ENCODE measurements around the gene RGMB. TPM values are rescaled to one million over a fixed set of nuclear protein-coding genes. Genes with fewer than 3 reads are reported as not detected.
"Not testable (repeated sequence)": the region's sequence is repeated elsewhere in the genome, so short reads cannot be mapped to it uniquely, and the experiment has no call there.

The RGMB gene
- total and polyA plus RNA-seq, 2 donors (not counting 1 experiment from before 2014, with no cell fraction given), result 14.7 to 18.3 TPM

GRCh38 chr5:98749046-98749445, 24.4 kb upstream of the RGMB start:
- POLR2A ChIA-PET, result no interaction called here
- no CpG with 5 or more reads among the region's 1 CpG for WGBS (ENCODE audit: insufficient coverage)
- intact Hi-C loops (cut with micrococcal nuclease), result no loop called here
- H3K36me3 ChIP-seq (replicated peaks in 1 of 2; ENCODE audit: control extremely low read depth in 1 of 2, control insufficient read depth in 1 of 2, extremely low read depth in 1 of 2, insufficient read depth in 2 of 2, low read length in 1 of 2), result no peaks in the 10 kb centered on the region
- no peak for ATAC-seq (ENCODE audit: low read depth)
- Mint-ChIP-seq H3K9me3 (ENCODE audit: insufficient read depth) (no peaks in the 10 kb centered on the region), H3K4me1 (no peaks in the 10 kb centered on the region), H3K27me3 (peaks cover 33% of the 10 kb centered on the region), H3K4me3 (no peak overlapping the region), H3K27ac (no peak overlapping the region)
- H2AFZ ChIP-seq (ENCODE audit: insufficient read depth, low read depth, low read length, poor library complexity, severe bottlenecking), result no peak overlapping the region
- TF ChIP-seq, protein P1, sequence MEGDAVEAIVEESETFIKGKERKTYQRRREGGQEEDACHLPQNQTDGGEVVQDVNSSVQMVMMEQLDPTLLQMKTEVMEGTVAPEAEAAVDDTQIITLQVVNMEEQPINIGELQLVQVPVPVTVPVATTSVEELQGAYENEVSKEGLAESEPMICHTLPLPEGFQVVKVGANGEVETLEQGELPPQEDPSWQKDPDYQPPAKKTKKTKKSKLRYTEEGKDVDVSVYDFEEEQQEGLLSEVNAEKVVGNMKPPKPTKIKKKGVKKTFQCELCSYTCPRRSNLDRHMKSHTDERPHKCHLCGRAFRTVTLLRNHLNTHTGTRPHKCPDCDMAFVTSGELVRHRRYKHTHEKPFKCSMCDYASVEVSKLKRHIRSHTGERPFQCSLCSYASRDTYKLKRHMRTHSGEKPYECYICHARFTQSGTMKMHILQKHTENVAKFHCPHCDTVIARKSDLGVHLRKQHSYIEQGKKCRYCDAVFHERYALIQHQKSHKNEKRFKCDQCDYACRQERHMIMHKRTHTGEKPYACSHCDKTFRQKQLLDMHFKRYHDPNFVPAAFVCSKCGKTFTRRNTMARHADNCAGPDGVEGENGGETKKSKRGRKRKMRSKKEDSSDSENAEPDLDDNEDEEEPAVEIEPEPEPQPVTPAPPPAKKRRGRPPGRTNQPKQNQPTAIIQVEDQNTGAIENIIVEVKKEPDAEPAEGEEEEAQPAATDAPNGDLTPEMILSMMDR (IDR thresholded peaks at IDR 0.05), result no peak
- TF ChIP-seq EZH2 (IDR thresholded peaks at IDR 0.05; ENCODE audit: borderline replicate concordance, insufficient read depth, low read depth, low read length, poor library complexity, severe bottlenecking), result no peak
- H4K20me1 ChIP-seq (ENCODE audit: control insufficient read depth, insufficient read depth, low read length, poor library complexity, severe bottlenecking), result no peaks in the 10 kb centered on the region
- H3K9ac ChIP-seq (ENCODE audit: low read length), result no peak overlapping the region
- no peak overlapping the region for H3K4me3 ChIP-seq (ENCODE audit: control extremely low read depth in 1 of 5, extremely low read depth in 1 of 5, insufficient read depth in 1 of 5, low read depth in 2 of 5, low read length in 4 of 5)
- CTCF ChIA-PET, result interaction anchor here (0.7 kb wide), 1 partner anchor 20 kb away, joined by 3 read pairs; no protein-coding TSS in a partner anchor
- no peaks in the 10 kb centered on the region for H3K4me1 ChIP-seq (ENCODE audit: control insufficient read depth in 2 of 2, insufficient read depth in 2 of 2, low read length in 2 of 2)
- DNase-seq, result no peak
- H3K79me2 ChIP-seq (ENCODE audit: control insufficient read depth, insufficient read depth, low read length), result no peaks in the 10 kb centered on the region
- no peak overlapping the region for H3K27ac ChIP-seq (ENCODE audit: low read length in 2 of 2)
- no peaks in the 10 kb centered on the region for H3K27me3 ChIP-seq (replicated peaks in 1 of 4; ENCODE audit: control extremely low read depth in 1 of 4, control insufficient read depth in 3 of 4, insufficient read depth in 4 of 4, low read length in 3 of 4)
- peaks cover 0 to 5% (median 3%) of the 10 kb centered on the region in 3 donors for H3K9me3 ChIP-seq (ENCODE audit: control extremely low read depth in 1 of 3, control insufficient read depth in 2 of 3, insufficient read depth in 1 of 3, low read length in 2 of 3)
- no peak overlapping the region for H3K4me2 ChIP-seq (replicated peaks; ENCODE audit: low read depth, low read length, poor library complexity, severe bottlenecking)

GRCh38 chr5:98750693-98751092, 22.8 kb upstream of the RGMB start:
- H3K9ac ChIP-seq (ENCODE audit: low read length), result no peak overlapping the region
- DNase-seq, result peak; percentile 15
- CTCF ChIA-PET, result interaction anchor here (0.5 to 1.2 kb wide), 2 partner anchors 17 to 654 kb away, joined by 4 to 5 read pairs; no protein-coding TSS in a partner anchor

DNA sequence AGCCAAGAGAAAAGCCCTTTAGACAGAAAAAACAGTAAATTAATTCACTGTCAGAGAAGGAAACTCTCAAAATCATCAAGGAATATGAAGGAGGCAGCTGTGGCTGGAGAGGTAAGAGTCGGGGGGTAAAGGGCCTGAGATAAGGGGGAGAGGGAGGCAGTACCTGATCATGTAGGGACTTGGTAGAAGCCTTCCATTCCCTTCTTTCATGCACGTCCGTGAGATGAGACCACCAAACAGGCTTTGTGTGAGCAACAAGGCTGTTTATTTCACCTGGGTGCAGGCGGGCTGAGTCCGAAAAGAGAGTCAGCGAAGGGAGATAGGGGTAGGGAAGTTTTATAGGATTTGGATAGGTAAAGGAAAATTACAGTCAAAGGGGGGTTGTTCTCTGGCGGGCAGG, 21.1 kb upstream of the RGMB start:
- ATAC-seq (ENCODE audit: low read depth); H4K20me1 ChIP-seq (ENCODE audit: control insufficient read depth, insufficient read depth, low read length, poor library complexity, severe bottlenecking); H3K27me3 ChIP-seq (replicated peaks in 1 of 4; ENCODE audit: control extremely low read depth in 1 of 4, control insufficient read depth in 3 of 4, insufficient read depth in 4 of 4, low read length in 3 of 4); intact Hi-C loops (cut with micrococcal nuclease); H3K27ac Mint-ChIP-seq; H3K4me2 ChIP-seq (replicated peaks; ENCODE audit: low read depth, low read length, poor library complexity, severe bottlenecking); H3K4me1 ChIP-seq (ENCODE audit: control insufficient read depth in 2 of 2, insufficient read depth in 2 of 2, low read length in 2 of 2); H3K4me3 Mint-ChIP-seq; H3K79me2 ChIP-seq (ENCODE audit: control insufficient read depth, insufficient read depth, low read length); DNase-seq; H3K9me3 ChIP-seq (ENCODE audit: control extremely low read depth in 1 of 3, control insufficient read depth in 2 of 3, insufficient read depth in 1 of 3, low read length in 2 of 3); POLR2A ChIA-PET; H3K27ac ChIP-seq (ENCODE audit: low read length in 2 of 2); H3K4me1 Mint-ChIP-seq; CTCF ChIA-PET; H3K9me3 Mint-ChIP-seq (ENCODE audit: insufficient read depth); H3K9ac ChIP-seq (ENCODE audit: low read length); H3K4me3 ChIP-seq (ENCODE audit: control extremely low read depth in 1 of 5, extremely low read depth in 1 of 5, insufficient read depth in 1 of 5, low read depth in 2 of 5, low read length in 4 of 5); H2AFZ ChIP-seq (ENCODE audit: insufficient read depth, low read depth, low read length, poor library complexity, severe bottlenecking); H3K36me3 ChIP-seq (replicated peaks in 1 of 2; ENCODE audit: control extremely low read depth in 1 of 2, control insufficient read depth in 1 of 2, extremely low read depth in 1 of 2, insufficient read depth in 2 of 2, low read length in 1 of 2): not testable (repeated sequence)
- peaks cover 31% of the 10 kb centered on the region for H3K27me3 Mint-ChIP-seq
- 100% methylated on average over 4 of the region's 7 CpGs for WGBS (ENCODE audit: insufficient coverage)

More at GRCh38 chr5:98750693-98751092, 22.8 kb upstream of the RGMB start:
- Histone ChIP-seq H3K4me1 (ENCODE audit: control insufficient read depth in 2 of 2, insufficient read depth in 2 of 2, low read length in 2 of 2) (no peaks in the 10 kb centered on the region), H3K27me3 (replicated peaks in 1 of 4; ENCODE audit: control extremely low read depth in 1 of 4, control insufficient read depth in 3 of 4, insufficient read depth in 4 of 4, low read length in 3 of 4) (no peaks in the 10 kb centered on the region), H3K36me3 (replicated peaks in 1 of 2; ENCODE audit: control extremely low read depth in 1 of 2, control insufficient read depth in 1 of 2, extremely low read depth in 1 of 2, insufficient read depth in 2 of 2, low read length in 1 of 2) (no peaks in the 10 kb centered on the region), H3K4me3 (ENCODE audit: control extremely low read depth in 1 of 5, extremely low read depth in 1 of 5, insufficient read depth in 1 of 5, low read depth in 2 of 5, low read length in 4 of 5) (no peak overlapping the region), H2AFZ (ENCODE audit: insufficient read depth, low read depth, low read length, poor library complexity, severe bottlenecking) (no peak overlapping the region), H3K79me2 (ENCODE audit: control insufficient read depth, insufficient read depth, low read length) (no peaks in the 10 kb centered on the region), H3K9me3 (ENCODE audit: control extremely low read depth in 1 of 3, control insufficient read depth in 2 of 3, insufficient read depth in 1 of 3, low read length in 2 of 3) (peaks cover 0 to 5% (median 3%) of the 10 kb centered on the region in 3 donors), H3K27ac (ENCODE audit: low read length in 2 of 2) (no peak overlapping the region), H3K4me2 (replicated peaks; ENCODE audit: low read depth, low read length, poor library complexity, severe bottlenecking) (no peak overlapping the region), H4K20me1 (ENCODE audit: control insufficient read depth, insufficient read depth, low read length, poor library complexity, severe bottlenecking) (no peaks in the 10 kb centered on the region)
- H3K27me3 Mint-ChIP-seq, result peaks cover 32% of the 10 kb centered on the region
- POLR2A ChIA-PET, result no interaction called here
- ATAC-seq (ENCODE audit: low read depth), result no peak
- no peak for TF ChIP-seq EZH2 (IDR thresholded peaks at IDR 0.05; ENCODE audit: borderline replicate concordance, insufficient read depth, low read depth, low read length, poor library complexity, severe bottlenecking)
- TF ChIP-seq, protein P1 (IDR thresholded peaks at IDR 0.05), result peak; percentile 47
- intact Hi-C loops (cut with micrococcal nuclease), result no loop called here
- 87% methylated on average over 3 of the region's 4 CpGs for WGBS (ENCODE audit: insufficient coverage)
- no peaks in the 10 kb centered on the region for H3K4me1 Mint-ChIP-seq
- H3K4me3 Mint-ChIP-seq, result no peak overlapping the region
- no peak overlapping the region for H3K27ac Mint-ChIP-seq
- H3K9me3 Mint-ChIP-seq (ENCODE audit: insufficient read depth), result no peaks in the 10 kb centered on the region

Data from B cell (primary cell).